Activated CD4-positive, alpha-beta memory T cell treated with anti-CD3 and anti-CD28 coated beads for 36 hours (primary cell): Measurements from ENCODE around the gene PPP2R3A. TPM values are rescaled to one million over a fixed set of nuclear protein-coding genes. Genes with fewer than 3 reads are reported as not detected.

Experiments
- CTCF ChIA-PET: fragments of 350-600 bp; sonication (Branson Sonifier 250); formaldehyde crosslinking; loops from one replicate; lab custom pipeline; 2021; ENCODE audit warnings: antibody characterized with exemption, inconsistent platforms; lab: Charles Lee
- POLR2A ChIA-PET: fragments of 350-600 bp; sonication (Branson Sonifier 250); formaldehyde crosslinking; loops from one replicate; lab custom pipeline; 2021; ENCODE audit warnings: antibody characterized with exemption; lab: Charles Lee
- DNase-seq: peaks from one replicate; pipeline ENCODE4 v3.0.0-alpha.2; 2020
- H3K27ac Mint-ChIP-seq: one replicate; pipeline ENCODE4 v1.8.0; 2021; ENCODE audit warnings: mixed read lengths
- H3K27me3 Mint-ChIP-seq: one replicate; pipeline ENCODE4 v1.8.0; 2021; ENCODE audit warnings: mixed read lengths
- H3K36me3 Mint-ChIP-seq: one replicate; pipeline ENCODE4 v1.8.0; 2021; ENCODE audit warnings: mixed read lengths
- H3K4me1 Mint-ChIP-seq: one replicate; pipeline ENCODE4 v1.8.0; 2021; ENCODE audit warnings: low read depth, mixed read lengths
- H3K4me3 Mint-ChIP-seq: one replicate; pipeline ENCODE4 v1.8.0; 2021; ENCODE audit warnings: mild to moderate bottlenecking, mixed read lengths
- H3K9me3 Mint-ChIP-seq: one replicate; pipeline ENCODE4 v1.8.0; 2021; ENCODE audit warnings: mixed read lengths
- intact Hi-C: fragments of 100-400 bp; cut with micrococcal nuclease; formaldehyde crosslinking; loops from one replicate; pipeline ENCODE4 v1.15.1; 2023
- total RNA-seq, 2 experiments: library from RNA; stranded (reverse); gene quantifications; one replicate each; pipeline ENCODE4 v1.2.3, GENCODE V29; 2021

PPP2R3A gene
- total RNA-seq, 2 experiments from 2014 or later, result 0.17 to 0.33 TPM

DNA sequence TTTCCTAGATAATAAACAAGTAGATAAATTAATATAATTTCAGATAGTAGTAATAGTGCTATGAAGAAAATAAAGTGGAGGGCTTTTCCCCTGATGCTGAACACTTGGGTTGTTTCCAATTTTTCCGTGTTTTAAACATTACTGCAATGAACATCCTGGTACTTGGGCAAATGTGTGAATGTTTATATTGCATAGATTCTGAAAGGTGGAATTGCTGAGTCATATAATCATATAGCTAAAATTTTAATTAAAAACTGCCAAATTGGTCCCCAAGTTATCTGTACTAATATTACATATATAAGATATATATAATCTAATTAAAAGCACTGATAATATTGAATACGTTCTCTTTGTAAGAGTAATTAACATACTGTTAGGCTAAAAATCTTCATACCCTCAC is 10.0 kb downstream of the PPP2R3A start:
- no peaks in the 10 kb centered on the region for H3K36me3 Mint-ChIP-seq
- no peak overlapping the region for H3K27ac Mint-ChIP-seq
- intact Hi-C loops, result no loop called here
- CTCF ChIA-PET, result no interaction called here
- no peak overlapping the region for H3K4me3 Mint-ChIP-seq
- no peaks in the 10 kb centered on the region for H3K9me3 Mint-ChIP-seq
- POLR2A ChIA-PET, result no interaction called here
- no peaks in the 10 kb centered on the region for H3K4me1 Mint-ChIP-seq
- H3K27me3 Mint-ChIP-seq, result peaks cover 4% of the 10 kb centered on the region
- DNase-seq, result no peak

DNA sequence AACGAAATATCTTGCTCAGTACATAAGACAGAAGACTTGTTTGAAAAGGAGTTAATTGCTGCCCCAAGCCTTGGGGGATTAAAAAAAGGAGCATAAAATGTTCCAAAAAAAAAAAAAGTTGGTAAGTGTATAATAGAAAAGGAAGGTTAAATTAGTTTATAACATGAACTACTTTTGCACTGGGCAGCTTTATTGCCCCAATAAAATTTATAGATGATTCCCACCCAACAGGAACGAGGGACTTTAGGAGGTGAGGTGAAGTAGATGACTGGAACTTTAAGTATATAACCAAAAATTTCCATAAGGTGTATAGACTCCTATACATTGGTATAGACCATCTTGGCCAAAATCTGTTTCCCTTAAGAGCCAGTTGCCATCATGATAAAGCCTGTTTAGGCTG is 14.8 kb downstream of the PPP2R3A start:
- no peaks in the 10 kb centered on the region for H3K9me3 Mint-ChIP-seq
- intact Hi-C loops, result no loop called here
- CTCF ChIA-PET, result no interaction called here
- DNase-seq, result no peak
- POLR2A ChIA-PET, result no interaction called here
- no peaks in the 10 kb centered on the region for H3K4me1 Mint-ChIP-seq
- no peak overlapping the region for H3K27ac Mint-ChIP-seq
- H3K36me3 Mint-ChIP-seq, result no peaks in the 10 kb centered on the region
- peaks cover 2% of the 10 kb centered on the region for H3K27me3 Mint-ChIP-seq
- H3K4me3 Mint-ChIP-seq, result no peak overlapping the region

DNA sequence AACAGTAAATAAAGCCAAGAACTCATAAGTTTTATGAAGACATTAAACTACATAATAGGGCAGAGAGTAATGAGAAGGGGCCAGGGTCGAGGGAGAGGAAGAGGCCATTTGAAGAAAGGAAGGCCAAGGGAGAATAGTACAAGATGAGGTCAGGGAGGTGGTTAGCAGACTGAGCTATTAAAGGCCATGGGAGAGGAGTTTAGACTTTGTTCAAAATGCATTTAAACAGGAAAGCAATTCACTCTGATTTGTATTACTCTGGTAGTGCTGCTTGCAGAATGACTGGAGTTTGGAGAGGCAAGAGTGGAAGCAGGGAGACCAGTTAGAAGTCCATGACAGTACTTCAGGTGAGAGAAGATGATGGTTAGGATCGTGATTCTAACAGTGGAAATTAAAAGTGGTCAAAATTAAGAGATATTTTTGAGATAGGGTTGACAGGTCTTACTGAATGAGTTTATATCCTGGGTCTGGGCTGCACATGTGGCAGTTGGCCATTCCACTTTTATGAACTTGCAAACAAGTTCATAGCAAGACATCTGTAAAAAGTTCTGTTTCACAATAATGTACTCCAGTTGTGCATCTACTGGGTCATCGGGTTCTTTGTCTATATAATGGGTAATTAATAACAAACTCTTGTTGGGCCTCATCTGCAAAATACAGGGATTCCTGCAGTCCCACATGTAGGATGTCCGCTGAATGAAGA is 16.3 kb downstream of the PPP2R3A start:
- ChIA-PET CTCF (no interaction called here), POLR2A (no interaction called here)
- Mint-ChIP-seq H3K9me3 (no peaks in the 10 kb centered on the region), H3K4me3 (no peak overlapping the region), H3K4me1 (no peaks in the 10 kb centered on the region), H3K36me3 (no peaks in the 10 kb centered on the region), H3K27ac (no peak overlapping the region), H3K27me3 (peaks cover 2% of the 10 kb centered on the region)
- intact Hi-C loops, result no loop called here
- DNase-seq, result no peak

DNA sequence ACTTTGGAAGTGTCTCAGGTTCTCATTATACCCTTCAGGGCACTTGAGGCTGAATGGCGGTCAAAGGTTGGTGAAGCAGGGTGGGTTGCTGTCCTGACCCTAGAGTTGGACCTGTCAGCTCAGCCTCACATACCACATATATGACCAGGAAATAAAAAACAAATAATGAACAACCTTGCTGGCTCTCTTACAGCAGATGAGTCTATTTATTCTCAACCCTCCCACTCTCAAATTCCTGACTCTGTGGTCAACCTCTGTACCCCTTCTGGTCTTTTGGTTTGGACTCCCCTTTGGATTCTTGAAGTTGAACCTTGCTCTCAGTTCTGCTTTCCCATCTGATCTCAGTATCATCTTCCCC is 16.9 kb downstream of the PPP2R3A start:
- peaks cover 2% of the 10 kb centered on the region for H3K27me3 Mint-ChIP-seq
- POLR2A ChIA-PET, result no interaction called here
- H3K9me3 Mint-ChIP-seq, result no peaks in the 10 kb centered on the region
- intact Hi-C loops, result no loop called here
- H3K4me3 Mint-ChIP-seq, result no peak overlapping the region
- H3K4me1 Mint-ChIP-seq, result no peaks in the 10 kb centered on the region
- H3K27ac Mint-ChIP-seq, result no peak overlapping the region
- CTCF ChIA-PET, result no interaction called here
- no peak for DNase-seq
- no peaks in the 10 kb centered on the region for H3K36me3 Mint-ChIP-seq

DNA sequence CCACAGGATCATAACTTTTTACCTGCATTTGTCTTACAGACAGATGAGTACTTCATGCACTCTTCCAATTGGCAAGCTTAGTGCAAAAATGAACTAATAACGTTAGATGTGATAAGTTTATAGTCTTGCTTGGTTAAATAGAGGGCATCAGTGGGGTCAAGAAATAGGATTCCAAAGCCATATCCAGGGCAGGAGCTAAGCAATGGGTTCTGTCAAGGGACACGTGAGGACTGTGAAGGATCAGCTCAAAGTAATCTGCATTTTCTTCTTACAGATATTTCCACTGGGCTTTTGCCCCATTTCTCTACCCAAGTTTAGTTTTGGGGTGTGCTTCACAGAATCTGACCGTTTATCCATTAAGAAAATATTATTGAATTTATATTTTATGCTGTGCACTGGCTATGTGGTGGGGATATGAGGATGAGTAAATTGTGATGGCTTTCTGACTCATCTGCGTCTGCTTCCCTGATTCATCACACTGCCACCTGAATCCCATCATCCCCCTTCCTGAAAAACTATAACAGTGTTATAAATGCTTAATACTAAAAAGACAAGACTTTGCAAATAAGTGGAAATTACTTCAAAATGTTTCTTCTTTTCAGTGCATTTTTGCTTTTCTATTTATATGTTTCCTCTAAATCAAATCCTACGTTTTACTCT is 17.5 kb downstream of the PPP2R3A start:
- no peaks in the 10 kb centered on the region for H3K36me3 Mint-ChIP-seq
- intact Hi-C loops, result no loop called here
- no peaks in the 10 kb centered on the region for H3K9me3 Mint-ChIP-seq
- no peak for DNase-seq
- CTCF ChIA-PET, result no interaction called here
- POLR2A ChIA-PET, result no interaction called here
- H3K4me3 Mint-ChIP-seq, result no peak overlapping the region
- no peaks in the 10 kb centered on the region for H3K4me1 Mint-ChIP-seq
- no peak overlapping the region for H3K27ac Mint-ChIP-seq
- H3K27me3 Mint-ChIP-seq, result peaks cover 2% of the 10 kb centered on the region

DNA sequence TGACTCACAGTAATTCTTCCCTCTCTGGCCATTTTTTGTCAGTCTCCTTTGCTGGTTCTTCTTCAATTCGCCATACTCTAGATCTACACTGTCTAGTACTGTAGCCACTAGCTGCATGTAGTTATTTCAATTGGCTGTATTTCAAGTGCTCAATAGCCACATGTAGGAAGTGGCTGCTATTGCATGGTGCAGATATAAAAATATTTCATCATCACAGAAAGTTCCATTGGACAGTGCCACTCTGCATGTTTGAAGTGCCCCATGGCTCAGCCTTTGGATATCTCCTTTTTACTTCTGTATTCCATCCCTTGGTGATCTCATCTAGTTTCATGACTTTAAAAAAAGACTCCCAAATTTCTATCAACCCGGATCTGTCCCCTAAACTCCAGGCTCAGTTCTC is 22.1 kb downstream of the PPP2R3A start:
- no peak overlapping the region for H3K27ac Mint-ChIP-seq
- ChIA-PET CTCF (no interaction called here), POLR2A (no interaction called here)
- no peak overlapping the region for H3K4me3 Mint-ChIP-seq
- H3K4me1 Mint-ChIP-seq, result no peaks in the 10 kb centered on the region
- peaks cover 6% of the 10 kb centered on the region for H3K27me3 Mint-ChIP-seq
- no peaks in the 10 kb centered on the region for H3K36me3 Mint-ChIP-seq
- intact Hi-C loops, result no loop called here
- DNase-seq, result no peak
- H3K9me3 Mint-ChIP-seq, result no peaks in the 10 kb centered on the region

DNA sequence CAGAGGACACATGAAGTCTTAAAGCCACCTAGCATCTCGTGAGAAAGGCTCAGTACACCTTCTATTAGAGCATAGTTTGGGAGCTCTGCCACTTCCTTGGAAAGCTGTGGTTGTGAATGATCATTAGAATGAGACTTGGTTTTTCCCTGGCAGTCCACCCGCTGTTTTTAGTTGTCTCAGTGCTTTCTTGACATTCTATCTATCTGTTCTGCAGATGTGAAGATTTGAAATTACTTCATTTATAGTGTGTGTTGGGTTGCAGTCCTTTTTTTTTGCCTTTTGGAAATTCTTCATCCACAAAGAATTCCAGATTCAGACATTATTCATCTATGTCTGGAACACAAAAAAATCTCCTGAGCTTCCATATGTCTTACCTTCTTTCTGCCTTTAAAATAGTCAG is 23.7 kb downstream of the PPP2R3A start:
- Mint-ChIP-seq H3K4me1 (no peaks in the 10 kb centered on the region), H3K4me3 (no peak overlapping the region), H3K27me3 (peaks cover 7% of the 10 kb centered on the region), H3K9me3 (peaks cover 2% of the 10 kb centered on the region), H3K36me3 (no peaks in the 10 kb centered on the region), H3K27ac (no peak overlapping the region)
- no peak for DNase-seq
- ChIA-PET CTCF (no interaction called here), POLR2A (no interaction called here)
- intact Hi-C loops, result no loop called here

DNA sequence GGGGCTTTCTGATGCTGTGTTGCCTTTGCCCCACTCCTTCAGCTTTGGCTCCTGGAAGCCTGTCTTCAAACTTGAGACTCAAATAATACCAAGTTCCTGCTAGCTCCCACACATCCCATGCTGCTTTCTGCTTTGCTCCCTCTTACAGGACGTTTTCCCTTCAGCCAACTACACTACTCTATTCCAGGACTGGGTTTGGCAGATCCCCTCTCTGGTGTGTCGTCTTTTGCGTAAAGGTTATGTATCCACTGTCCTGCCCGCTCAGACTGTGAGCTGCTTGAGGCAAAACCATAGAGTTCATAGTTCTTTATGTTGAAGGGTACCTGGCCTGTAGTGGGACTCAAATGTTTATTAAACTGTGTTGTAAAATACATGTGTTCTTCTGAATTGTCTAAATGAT is 25.4 kb downstream of the PPP2R3A start:
- Mint-ChIP-seq H3K27ac (no peak overlapping the region), H3K4me1 (no peaks in the 10 kb centered on the region), H3K27me3 (peaks cover 8% of the 10 kb centered on the region), H3K36me3 (no peaks in the 10 kb centered on the region), H3K9me3 (peaks cover 2% of the 10 kb centered on the region), H3K4me3 (no peak overlapping the region)
- ChIA-PET POLR2A (no interaction called here), CTCF (no interaction called here)
- DNase-seq, result no peak
- intact Hi-C loops, result no loop called here

DNA sequence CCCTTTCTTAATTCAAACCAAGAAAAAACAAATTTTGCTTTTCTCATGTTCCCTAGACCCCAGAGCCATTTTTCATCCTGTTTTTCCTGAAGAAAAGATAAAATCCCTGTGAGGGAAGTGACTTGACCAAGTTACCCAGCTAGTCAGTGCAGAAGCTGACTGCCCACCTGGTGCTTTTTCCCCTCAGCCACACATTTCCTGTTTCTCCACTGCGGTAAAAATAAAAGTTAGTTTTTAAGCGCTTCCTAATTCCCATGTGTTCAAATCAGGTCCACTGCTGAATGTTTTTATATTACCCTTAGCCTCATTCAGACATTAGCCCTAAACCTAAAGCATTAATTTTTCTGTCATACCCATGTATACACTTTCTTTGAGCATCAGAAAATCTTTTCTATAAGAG is 26.1 kb downstream of the PPP2R3A start:
- no peaks in the 10 kb centered on the region for H3K4me1 Mint-ChIP-seq
- intact Hi-C loops, result no loop called here
- DNase-seq, result no peak
- H3K4me3 Mint-ChIP-seq, result no peak overlapping the region
- ChIA-PET CTCF (no interaction called here), POLR2A (no interaction called here)
- no peaks in the 10 kb centered on the region for H3K36me3 Mint-ChIP-seq
- H3K27me3 Mint-ChIP-seq, result peaks cover 8% of the 10 kb centered on the region
- H3K9me3 Mint-ChIP-seq, result peaks cover 2% of the 10 kb centered on the region
- no peak overlapping the region for H3K27ac Mint-ChIP-seq

DNA sequence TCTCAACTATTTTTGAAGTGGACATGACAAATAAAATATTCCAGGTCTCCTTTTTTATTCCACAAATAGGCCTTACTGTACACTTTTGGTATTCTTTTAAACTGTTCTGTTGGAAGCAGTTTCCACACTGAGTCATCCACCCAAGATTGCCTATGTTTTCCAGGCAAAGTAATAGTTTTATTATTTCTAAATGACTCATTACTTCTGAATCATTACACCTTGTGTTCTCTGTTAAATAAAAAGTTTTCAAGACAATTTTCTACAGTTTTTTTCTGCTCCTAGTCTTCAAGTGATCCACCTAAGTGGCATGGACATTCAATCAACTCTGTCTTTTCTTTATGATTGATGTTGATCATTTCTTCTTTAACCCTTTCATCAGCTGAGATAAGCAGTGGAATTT is 26.5 kb downstream of the PPP2R3A start:
- ChIA-PET POLR2A (no interaction called here), CTCF (no interaction called here)
- Mint-ChIP-seq H3K27me3 (peaks cover 8% of the 10 kb centered on the region), H3K4me3 (no peak overlapping the region), H3K9me3 (peaks cover 2% of the 10 kb centered on the region), H3K27ac (no peak overlapping the region), H3K4me1 (no peaks in the 10 kb centered on the region), H3K36me3 (no peaks in the 10 kb centered on the region)
- intact Hi-C loops, result no loop called here
- no peak for DNase-seq

DNA sequence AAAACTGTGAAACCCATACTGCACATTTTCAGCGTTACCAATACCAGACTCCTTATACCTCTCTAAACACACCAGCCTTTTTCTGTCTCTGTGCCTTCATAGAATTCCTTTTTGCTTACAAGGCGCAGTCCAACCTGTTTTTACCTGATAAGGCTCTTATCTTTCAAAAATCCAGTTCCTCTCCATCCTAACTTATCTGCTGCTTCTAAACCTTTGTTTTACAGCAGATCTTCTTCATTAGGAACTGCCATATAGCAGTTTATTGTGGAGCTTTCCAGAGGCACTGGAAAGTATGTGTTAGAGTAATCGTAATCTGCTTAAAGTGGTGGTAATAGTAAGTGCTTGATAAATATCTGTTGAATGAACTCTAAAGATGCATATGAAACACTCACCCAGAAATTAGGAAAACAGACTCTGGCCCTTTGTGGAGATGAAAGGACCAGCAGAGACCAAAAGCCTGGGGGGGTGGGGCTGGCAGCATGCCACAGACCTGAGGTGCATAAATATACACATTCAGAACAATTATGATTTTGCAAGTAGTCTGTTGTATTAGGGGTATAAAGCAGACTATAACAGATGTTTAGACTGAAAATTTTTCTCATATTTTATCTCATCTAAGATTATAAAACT is 29.3 kb downstream of the PPP2R3A start:
- Mint-ChIP-seq H3K4me1 (no peaks in the 10 kb centered on the region), H3K9me3 (peaks cover 2% of the 10 kb centered on the region), H3K27me3 (peaks cover 12% of the 10 kb centered on the region), H3K4me3 (no peak overlapping the region), H3K27ac (no peak overlapping the region), H3K36me3 (no peaks in the 10 kb centered on the region)
- intact Hi-C loops, result no loop called here
- ChIA-PET CTCF (no interaction called here), POLR2A (no interaction called here)
- no peak for DNase-seq

DNA sequence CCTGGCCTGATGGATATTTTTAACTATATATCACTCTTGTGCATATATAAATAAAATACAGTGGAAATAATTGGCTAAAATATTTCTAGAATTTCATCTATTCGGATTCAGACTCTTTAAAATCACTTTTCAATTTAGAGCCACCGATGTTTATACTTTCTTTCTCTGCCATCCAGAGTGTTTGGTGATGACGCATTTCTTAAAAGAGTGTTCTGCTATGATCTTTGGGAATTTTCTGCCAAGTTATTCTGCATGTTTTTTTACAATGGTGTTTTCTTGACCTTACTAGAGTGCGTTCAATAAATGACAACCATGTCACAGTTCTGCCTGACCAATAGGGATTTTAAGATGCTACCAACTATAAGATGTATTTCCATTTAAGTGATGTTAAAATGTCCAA is 30.2 kb downstream of the PPP2R3A start:
- Mint-ChIP-seq H3K9me3 (peaks cover 2% of the 10 kb centered on the region), H3K4me1 (no peaks in the 10 kb centered on the region), H3K4me3 (no peak overlapping the region), H3K36me3 (no peaks in the 10 kb centered on the region), H3K27ac (no peak overlapping the region), H3K27me3 (peaks cover 18% of the 10 kb centered on the region)
- CTCF ChIA-PET, result no interaction called here
- DNase-seq, result no peak
- intact Hi-C loops, result no loop called here
- POLR2A ChIA-PET, result no interaction called here
